Effector CD4-positive, alpha-beta T cell (primary cell): ENCODE data around the gene SIRT4.

Source experiments
- DNase-seq: peaks from one replicate; pipeline ENCODE4 v3.0.0-alpha.2; 2020
- total RNA-seq: gene quantifications from one replicate; lab custom pipeline; 2026; lab: John Stamatoyannopoulos, UW

Gene SIRT4
- total RNA-seq = 1.7 reads per million

DNA sequence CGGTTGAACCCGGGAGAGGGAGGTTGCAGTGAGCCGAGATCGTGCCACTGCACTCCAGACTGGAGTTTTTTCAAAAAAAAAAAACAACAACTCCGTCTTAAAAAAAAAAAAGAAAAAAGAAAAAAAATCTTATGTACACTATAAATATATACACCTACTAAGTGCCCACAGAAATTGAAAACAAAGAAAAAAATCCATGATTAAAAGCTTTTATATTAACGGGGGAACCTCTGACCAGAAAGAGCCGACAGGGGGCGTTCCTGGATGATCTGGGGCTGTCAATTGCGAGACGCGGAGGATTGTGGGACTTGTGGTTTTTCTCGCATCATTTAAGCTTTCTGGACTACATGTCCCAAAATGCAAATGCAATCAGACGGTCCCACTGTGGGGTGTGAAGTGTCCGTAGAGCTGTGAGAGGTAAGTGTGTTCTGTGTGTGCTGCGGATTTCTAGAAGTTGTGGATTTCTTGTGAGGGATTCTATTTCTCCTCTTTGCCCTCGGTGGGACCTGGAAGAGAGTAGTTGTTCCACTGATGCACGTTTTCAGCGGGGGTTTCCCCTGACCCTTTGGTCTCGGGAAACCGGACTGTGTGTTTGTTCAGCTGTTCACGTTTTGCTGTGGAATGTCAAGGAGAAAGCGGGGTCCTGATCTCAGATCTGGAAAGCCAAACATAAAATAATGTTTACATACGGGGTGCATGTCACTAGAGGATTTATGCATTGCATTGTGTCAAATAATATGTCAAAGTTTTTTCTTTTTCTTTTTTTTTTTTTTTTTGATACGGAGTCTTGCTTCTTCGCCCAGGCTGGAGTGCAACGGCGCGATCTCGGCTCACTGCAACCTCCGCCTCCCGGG lies at the start of gene SIRT4:
SIRT4 (plus strand) TSS at position 360 of the 854 bp plus-strand sequence. CDS start 1,241 bp downstream, outside the sequence.
- DNase-seq = peak; percentile 90

GRCh38 chr12:120253313-120253712 lies 48.8 kb upstream of the SIRT4 start:
- peak; percentile 36 for DNase-seq

DNA sequence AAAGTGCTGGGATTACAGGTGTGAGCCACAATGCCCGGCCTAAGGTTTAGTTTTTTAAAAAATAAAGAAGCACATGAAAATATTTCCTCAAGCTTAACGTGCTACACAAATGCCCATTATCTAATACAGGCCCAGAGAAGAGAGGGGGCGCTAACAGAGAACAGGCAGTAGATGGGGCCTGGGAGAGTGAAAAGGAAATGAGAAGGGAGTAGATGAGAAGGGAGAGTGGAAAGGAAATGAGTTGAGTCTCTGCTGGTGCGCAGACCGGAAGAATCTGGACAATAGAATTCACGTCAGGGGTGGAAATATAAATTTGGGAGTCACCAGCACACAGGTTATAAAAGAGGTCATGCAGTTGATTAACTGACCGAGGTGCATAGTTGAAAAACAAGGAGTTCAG lies 47.3 kb upstream of the SIRT4 start:
- no peak for DNase-seq

DNA sequence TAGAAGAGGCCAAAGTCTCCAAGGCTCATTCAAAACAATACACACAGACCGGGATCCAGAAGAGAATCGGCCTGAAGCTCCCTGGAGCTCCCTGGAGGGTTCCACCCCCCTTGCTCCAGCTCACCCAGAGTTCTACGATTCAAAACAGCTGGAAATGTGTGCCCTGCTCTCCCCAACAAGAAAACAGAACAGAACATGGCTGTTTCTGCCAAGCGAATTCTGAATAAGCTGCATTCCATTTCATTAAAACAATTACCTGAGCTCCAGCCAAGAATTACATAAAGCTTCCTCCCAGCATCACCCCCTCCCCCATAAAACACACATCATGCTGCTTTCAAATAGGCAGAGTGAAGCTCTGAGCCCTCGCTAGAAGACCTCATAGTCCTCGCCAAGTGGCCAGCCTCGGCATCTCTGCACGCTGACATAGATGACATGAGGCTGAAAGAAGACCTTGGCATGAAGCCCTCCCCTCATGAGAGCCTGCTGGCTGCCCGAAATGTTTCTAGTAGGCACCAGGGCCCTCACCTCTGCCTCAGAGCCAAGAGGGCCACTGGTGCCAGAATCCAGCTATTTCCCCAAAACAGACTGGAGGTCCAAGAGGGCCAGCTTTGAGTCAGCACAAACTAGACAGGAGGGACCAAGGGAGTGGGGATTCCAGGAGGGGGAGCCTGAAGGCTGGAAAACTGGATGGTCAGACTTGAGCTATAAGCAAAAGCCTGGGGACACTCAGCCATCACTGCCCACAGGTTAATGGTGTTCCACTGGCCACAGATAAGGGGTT lies 44.9 kb upstream of the SIRT4 start:
- no peak for DNase-seq

DNA sequence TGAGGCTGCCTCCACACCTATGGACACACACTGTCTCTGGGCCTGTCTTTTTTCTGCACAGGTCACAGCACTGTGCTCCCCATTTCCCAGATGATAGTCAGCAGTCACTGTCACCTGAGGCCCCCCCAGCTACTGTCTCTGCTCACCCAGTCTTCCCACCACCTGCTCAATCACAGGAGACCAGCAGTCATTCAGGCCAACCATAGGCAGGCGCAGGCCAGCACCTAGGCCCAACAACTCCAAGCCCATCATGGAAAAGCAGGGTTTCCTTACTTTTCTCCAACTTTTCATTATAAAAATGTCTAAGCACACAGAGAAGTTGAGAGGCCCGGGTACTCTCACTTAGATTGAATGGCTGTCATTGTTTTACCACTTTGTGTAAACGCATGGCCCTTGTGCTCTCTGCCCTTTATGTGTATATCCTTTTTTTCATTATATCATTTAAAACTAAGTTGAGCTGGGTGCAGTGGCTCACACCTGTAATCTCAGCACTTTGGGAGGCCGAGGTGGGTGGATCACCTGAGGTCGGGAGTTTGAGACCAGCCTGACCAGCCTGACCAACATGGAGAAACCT lies 43.7 kb upstream of the SIRT4 start:
- DNase-seq = no peak

DNA sequence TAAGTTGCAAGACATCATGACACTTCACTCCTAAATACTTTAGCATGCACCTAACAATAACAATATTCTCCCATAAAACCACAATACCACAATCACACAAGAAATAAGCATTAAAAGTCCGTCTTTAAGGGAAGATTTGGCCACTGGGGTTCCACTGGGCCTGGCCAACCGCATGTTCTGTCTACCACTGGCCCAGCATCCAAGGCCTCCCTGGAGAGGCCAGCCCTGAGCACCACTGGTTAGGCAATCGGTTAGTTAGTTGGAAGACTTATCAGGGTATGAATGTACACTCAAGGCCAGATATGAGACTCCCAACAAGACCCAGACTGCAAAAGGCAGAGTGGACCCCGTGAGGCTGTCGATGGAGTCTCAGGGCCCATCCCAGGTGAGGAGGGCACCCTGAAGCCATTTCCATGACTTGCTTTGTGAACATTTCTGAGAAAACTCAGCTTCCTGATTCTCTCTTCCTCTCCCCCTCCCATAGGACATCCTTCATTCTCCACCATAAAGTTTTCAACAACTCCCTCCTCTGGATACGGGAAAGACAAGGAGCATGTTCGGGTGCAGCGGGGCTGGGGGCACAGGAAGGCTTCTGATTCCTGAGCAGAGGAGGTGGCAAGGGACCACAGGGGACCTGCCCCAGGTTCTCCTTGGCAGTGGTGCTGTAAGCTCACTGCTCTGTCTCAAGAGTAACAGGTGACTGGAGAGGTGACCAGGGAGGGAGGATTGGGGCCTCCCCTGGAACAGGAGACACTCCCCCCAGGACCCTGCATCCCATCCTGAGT lies 42.5 kb upstream of the SIRT4 start:
- DNase-seq = no peak

- DNase-seq = no peak
Measured at GRCh38 chr12:120260607-120261006, 41.5 kb upstream of the SIRT4 start.

- DNase-seq = no peak
Measured at GRCh38 chr12:120261951-120262851, 39.9 kb upstream of the SIRT4 start.

GRCh38 chr12:120262852-120263747 lies 39.0 kb upstream of the SIRT4 start:
- no peak for DNase-seq

DNA sequence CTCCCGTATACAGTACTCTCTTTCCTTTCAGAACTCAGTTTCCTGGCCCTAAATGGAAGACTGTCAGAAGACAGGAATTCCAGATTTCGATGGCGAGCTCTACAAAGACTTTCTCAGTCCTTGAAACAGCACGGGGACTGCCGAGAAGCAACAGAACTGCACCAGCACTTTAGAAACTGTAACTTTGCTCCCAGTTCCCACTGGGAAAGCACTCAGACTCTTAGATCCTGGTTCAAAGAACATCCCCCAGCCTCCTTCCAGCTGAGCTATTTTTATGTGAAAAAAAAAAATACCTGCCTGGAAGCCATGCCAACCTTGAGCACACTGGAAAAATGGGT lies 38.4 kb upstream of the SIRT4 start:
- no peak for DNase-seq

GRCh38 chr12:120264086-120264903 lies 37.8 kb upstream of the SIRT4 start:
- no peak for DNase-seq

- no peak for DNase-seq
Measured at GRCh38 chr12:120264904-120265472, 37.1 kb upstream of the SIRT4 start.

- peak; percentile 92 for DNase-seq
Measured at GRCh38 chr12:120265473-120266179, 36.5 kb upstream of the SIRT4 start, which contains the start of gene PXN. Gene PXN, minus strand, starts transcription at chr12:120265730. Its CDS starts 101 bp downstream, at chr12:120265629.

DNA sequence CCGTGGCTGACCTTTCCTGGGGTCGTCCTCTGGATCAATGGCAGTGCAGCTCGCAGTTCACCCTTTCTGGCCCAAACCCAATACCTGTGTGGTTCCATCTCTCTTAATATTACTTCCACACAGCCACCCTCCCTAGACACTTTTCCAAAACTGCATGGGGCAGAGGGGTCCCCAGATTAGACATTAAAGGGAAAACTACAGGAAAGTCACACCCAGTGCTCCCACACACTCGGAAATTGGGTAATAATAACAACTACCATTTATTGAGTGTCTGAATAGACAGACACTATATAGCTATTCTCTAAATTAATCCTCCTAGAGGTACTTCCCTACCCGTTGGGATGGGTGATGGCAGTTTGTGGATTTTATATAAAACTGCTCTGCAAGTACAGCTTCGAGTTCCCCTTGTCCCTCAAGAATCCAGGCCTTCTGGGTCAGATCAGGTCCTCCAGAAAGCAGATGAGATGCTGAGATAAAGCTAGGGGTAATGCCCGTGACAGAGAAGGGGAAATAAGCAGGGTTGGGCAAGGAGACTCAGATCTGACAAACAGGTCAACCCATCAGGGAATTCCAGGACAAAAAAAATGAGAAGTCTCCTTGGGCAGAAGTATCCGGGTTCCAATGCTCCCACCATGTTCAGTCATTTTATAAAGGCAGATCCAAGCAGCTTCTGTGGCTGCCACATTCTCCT lies 35.8 kb upstream of the SIRT4 start:
- DNase-seq = no peak

DNA sequence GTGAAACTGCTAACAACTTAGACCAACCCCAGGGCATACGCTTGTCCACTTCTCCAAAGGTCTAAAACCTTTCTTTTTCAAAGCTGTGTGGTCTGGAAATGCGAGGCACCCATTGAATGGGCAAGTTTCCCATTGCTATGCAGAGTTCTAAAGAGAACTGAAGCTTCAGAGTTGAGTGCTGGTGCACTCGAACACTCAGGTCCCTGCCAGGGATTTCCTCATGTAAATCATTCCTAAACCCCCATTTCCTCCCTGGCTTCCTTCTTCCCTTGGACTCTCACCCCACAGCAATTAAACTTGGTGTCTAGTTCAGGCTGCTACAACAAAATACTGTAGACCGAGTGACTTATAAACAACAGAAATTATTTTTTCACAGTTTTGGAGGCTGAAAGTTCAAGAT lies 34.4 kb upstream of the SIRT4 start:
- no peak for DNase-seq

DNA sequence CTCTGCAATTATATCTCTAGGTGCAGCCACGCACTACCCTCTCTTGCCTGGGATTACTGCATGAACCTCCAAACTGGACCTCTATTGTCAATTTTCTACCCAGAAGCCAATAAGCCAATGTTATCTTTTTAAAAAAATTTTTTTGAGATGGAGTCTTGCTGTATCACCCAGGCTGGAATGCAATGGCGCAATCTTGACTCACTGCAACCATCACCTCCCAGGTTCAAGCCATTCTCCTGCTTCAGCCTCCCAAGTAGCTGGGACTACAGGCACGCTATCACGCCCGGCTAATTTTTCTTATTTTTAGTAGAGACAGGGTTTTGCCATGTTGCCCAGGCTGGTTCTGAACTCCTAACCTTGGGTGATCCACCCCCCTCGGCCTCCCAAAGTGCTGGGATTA lies 25.4 kb upstream of the SIRT4 start:
- no peak for DNase-seq

DNA sequence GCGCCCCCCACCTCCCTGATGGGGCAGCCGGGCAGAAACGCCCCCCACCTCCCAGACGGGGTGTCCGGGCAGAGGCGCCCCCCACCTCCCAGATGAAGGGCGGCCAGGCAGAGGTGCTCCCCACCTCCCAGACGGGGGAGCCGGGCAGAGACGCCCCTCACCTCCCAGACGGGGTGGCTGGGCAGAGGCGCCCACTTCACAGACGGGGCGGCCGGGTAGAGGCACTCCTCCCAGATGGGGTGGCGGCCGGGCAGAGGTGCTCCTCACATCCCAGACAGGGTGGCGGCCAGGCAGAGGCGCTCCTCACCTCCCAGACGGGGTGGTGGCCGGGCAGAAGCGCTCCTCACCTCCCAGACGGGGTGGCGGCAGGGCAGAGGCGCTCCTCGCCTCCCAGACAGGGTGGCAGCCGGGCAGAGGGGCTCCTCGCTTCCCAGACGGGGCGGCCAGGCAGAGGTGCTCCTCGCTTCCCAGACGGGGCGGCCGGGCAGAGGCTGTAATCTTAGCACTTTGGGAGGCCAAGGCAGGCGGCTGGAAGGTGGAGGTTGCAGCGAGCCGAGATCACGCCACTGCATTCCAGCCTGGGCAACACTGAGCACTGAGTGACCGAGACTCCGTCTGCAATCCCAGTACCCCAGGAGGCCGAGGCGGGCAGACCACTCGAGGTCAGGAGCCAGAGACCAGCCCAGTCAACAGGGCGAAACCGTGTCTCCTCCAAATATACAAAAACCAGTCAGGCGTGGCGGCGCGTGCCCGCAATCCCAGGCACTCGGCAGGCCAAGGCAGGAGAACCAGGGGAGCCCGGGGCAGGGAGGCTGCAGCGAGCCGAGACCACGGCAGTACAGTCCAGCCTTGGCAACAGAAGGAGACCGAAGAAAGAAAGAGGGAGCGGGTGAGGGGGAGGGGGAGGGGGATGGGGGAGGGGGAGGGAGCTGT lies 23.7 kb upstream of the SIRT4 start:
- no peak for DNase-seq
